DOHH2 (cell line): Measurements from ENCODE around the gene TBCD.

Experiments used
- EZH2phosphoT487 ChIP-seq: fragments of 200-600 bp; sonication (generic); IDR thresholded peaks from 2 replicates; pipeline ENCODE4 v1.6.1; 2017; ENCODE audit warnings: borderline replicate concordance, mild to moderate bottlenecking, antibody characterized with exemption, low read length, moderate library complexity, mixed read lengths
- TF ChIP-seq, protein P1 (sequence below): fragments of 200-600 bp; sonication (generic); IDR thresholded peaks from one replicate; pipeline ENCODE4 v1.5.1; 2014; ENCODE audit warnings: antibody characterized with exemption, mild to moderate bottlenecking, low read depth, low read length; ENCODE audit not compliant: poor library complexity, severe bottlenecking

DNA sequence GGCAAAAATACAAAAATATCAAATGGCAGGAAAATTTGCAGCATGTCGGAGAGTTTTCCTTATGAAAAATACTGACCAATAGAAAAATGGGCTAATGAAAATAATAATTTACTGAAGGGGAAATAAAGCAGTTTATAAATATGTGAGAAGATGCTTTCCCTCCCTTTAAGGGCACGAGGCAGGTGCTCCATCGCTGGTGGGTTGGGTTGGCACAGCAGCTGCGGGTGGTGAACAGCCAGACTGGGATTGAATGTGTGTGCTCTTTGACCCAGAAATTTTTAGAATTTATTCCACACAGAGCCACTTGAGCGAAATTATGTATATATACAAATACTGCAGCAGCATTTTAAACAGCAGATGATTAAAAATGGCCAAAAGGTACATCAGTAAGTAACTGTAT, 197.1 kb downstream of the TBCD start:
- TF ChIP-seq, protein P1, sequence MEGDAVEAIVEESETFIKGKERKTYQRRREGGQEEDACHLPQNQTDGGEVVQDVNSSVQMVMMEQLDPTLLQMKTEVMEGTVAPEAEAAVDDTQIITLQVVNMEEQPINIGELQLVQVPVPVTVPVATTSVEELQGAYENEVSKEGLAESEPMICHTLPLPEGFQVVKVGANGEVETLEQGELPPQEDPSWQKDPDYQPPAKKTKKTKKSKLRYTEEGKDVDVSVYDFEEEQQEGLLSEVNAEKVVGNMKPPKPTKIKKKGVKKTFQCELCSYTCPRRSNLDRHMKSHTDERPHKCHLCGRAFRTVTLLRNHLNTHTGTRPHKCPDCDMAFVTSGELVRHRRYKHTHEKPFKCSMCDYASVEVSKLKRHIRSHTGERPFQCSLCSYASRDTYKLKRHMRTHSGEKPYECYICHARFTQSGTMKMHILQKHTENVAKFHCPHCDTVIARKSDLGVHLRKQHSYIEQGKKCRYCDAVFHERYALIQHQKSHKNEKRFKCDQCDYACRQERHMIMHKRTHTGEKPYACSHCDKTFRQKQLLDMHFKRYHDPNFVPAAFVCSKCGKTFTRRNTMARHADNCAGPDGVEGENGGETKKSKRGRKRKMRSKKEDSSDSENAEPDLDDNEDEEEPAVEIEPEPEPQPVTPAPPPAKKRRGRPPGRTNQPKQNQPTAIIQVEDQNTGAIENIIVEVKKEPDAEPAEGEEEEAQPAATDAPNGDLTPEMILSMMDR = no peak
- TF ChIP-seq EZH2phosphoT487 = no peak
